ENCODE measurements around the gene KIZ.

Gene KIZ

GRCh38 chr20:21181028-21181427 is 55.1 kb downstream of the KIZ start:
- DNase-seq = no peak

DNA sequence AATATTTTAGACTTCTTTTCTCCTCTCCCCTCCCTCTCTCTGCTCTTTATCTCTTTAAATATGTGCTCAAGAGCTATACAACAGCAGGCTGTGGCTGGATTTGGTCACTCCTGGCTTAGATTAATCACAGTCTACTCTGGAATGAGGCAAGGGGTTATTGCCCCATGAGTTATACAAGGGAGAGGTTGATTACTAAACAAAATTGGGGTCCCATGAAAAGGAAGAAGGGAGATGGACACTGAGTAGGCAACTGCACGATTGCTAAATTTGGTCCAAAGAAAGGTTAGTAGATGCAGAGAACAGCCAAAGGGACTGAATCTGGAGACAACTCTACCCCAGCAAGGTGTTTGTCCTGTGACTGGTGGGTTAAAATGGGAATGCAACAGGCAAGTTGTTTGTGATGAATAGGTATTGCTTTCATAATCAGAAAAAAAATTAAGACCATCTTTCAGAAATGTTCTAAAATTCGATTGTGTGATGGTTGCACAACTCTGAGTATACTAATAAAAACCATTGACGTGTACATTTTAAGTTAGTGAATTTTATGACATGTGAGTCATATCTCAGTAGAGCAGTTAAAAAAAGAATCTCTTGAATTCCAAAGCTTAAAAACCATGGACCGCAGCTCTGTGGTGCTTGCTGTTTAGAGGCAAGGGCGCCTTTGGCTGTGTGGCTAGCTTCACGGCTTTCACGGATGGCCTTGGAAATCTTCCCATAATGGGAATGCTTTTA is 57.1 kb downstream of the KIZ start:
- no peak for DNase-seq

DNA sequence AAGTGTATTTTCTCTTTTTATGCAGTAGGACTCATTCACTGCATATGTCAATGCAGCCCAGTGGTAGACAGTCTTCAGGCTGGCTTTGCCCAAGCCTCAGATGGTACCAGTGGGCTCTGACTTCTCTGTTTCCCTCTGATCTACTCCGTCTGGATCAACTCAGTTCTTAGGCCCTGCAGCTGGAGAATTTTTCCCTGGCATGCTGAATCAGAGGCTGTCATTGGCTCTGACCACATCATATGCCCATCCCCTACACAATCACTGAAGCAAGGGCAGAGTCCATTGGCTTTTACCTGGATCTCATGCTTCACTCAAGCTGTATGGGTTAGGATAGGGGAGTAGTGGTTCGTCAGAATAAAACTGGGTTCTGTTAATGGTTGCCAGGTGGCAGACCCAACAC is 57.8 kb downstream of the KIZ start:
- no peak for DNase-seq

- DNase-seq = no peak
Measured at GRCh38 chr20:21184819-21185218, 58.9 kb downstream of the KIZ start.

DNA sequence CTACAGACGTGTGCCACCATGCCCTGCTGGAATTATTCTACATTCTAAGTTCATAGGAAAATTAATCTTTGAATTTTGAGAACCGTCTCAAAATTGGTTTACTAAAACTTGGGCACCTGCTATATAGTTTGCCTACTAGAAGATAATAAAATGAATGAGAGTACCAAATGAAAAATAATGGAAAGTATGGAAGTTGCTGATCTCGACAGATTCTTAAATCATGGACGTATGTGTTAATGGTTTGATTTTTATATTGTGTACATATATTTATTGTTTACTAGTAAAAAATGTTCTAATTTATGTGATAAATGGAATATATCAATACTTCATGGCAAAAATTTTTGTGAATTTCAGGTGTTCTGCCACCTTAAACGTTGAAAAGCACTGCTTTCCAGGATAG is 60.0 kb downstream of the KIZ start:
- DNase-seq = no peak

GRCh38 chr20:21189761-21190523 is 64.1 kb downstream of the KIZ start:
- DNase-seq = no peak

DNA sequence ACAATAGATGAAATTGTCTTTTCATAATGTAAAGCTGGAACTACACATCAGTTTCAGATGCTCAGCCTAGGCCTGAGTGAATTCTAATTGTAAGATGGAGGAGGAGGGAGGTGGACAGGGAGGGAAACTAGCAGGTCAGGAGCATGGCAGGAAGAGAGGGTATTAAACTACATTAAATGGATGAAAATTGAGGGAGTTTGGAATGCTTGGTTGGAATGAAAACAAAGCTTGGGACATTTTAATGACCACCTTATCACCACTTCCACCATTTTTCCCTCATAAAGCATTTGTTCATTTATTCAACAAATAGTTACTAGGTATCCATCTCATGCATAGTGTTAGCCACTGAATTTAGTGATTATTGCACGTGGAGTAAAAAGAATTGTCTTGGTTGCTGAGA is 65.0 kb downstream of the KIZ start:
- no peak for DNase-seq

DNA sequence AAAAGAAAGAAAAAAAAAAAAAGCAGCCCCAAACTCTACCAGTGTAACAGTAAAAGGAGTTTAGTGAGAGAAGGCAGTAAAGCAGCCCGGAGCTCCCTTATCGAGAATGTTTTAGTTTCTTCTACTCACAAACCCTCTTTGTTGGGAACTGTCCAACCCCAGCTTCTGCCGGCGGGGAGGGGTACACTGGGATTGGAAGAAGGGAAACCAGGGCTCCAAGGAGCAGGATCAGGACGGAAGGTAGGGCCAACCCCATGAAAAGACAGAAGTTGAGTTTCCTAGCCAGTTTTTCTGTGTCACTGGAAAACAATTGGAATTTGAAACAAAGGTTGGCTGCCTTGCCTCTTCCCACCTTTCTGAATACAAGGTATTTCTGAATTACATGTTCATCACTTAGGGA is 66.0 kb downstream of the KIZ start:
- no peak for DNase-seq

- no peak for DNase-seq
Measured at GRCh38 chr20:21202259-21202658, 76.4 kb downstream of the KIZ start.

DNA sequence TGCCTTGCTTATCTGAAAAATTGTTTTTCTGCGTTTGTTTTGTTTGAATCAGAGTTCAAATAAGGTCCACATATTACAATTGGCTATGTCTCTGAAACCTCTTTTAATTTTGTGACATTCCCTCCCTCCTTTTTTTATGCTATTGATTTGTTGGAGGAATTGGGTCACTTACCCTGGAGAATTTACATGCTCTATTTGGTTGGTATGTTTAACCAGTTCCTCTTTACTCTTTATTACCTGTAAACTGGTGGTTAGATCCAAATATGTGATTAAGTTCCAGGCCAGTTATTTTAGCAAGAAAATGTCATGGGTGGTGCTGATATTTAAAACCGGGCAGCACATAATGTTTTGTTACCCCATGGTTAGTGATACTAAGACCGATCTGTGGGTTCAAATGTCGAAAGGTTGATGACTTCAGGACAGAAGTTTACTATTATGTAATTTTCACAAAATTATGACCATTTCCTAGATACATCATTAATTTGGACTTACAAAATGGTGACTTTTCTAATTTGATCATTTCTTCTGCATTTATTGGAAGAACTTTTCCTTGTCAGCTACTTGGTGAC is 77.3 kb downstream of the KIZ start:
- no peak for DNase-seq

DNA sequence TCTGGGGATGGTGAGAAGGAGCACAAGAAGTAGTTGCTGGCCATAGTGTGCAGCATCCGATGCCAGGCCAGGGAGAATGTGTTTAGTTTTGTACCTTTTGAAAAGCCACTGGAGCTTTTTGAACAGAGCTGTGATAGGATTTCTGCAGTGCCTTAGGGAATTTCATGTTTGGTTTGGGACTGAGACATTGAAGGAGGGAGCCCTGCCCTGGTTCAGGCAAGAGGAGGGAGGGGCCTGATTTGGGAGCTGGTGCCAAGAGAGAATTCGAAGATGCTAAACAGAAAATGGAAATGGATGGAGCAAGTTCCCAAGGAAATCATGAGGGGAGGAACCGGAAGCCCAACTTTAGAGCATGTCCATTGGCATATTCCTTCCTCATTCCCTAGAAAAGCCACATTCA is 80.7 kb downstream of the KIZ start:
- no peak for DNase-seq

GRCh38 chr20:21208999-21209398 is 83.1 kb downstream of the KIZ start:
- DNase-seq = no peak

GRCh38 chr20:21209668-21210067 is 83.8 kb downstream of the KIZ start:
- no peak for DNase-seq

- no peak for DNase-seq
Measured at GRCh38 chr20:21213691-21214090, 87.8 kb downstream of the KIZ start.

DNA sequence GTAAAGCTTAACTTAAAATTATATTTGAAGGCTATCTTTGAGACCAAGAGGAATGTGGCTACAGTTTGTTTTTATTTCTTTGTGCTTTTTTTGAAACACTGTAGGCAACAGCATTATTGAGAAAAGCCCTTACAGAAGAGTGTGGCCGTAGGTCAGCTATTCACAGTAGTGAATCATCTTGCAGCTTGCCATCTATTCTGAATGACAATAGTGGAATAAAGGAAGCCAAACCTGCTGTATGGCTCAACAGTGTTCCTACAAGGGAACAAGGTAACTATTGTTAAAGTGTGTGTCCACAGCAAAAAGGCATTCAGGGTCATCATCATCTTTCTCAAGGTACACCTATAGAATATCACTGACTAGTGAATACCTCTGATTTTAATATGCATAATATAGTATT is 88.5 kb downstream of the KIZ start:
- DNase-seq = no peak

DNA sequence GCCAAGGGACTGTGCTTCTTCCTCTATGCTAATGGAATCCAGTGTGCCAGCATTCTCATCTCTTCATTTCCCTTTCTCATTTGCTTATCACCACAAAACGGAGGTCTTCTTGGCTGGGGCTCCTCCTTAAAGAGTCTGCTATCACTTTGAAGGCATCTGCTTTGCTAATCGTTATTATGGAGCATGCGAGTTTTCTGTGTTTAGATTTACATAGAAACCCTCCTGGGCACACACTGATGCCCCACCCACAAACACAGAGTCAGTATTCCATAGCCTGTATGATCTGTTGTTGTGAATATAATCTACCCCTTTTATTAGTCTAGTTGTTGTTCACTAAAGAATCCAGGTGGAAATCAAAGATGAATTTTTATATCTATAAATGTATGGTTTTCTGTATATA is 93.8 kb downstream of the KIZ start:
- DNase-seq = no peak

- DNase-seq = no peak
Measured at GRCh38 chr20:21224217-21224616, 98.3 kb downstream of the KIZ start.

GRCh38 chr20:21225215-21225947 is 99.5 kb downstream of the KIZ start:
- DNase-seq = no peak

- no peak for DNase-seq
Measured at GRCh38 chr20:21228511-21228910, 102.6 kb downstream of the KIZ start.

- DNase-seq = no peak
Measured at GRCh38 chr20:21229163-21229562, 103.3 kb downstream of the KIZ start.

- no peak for DNase-seq
Measured at GRCh38 chr20:21230220-21230619, 104.3 kb downstream of the KIZ start.

DNA sequence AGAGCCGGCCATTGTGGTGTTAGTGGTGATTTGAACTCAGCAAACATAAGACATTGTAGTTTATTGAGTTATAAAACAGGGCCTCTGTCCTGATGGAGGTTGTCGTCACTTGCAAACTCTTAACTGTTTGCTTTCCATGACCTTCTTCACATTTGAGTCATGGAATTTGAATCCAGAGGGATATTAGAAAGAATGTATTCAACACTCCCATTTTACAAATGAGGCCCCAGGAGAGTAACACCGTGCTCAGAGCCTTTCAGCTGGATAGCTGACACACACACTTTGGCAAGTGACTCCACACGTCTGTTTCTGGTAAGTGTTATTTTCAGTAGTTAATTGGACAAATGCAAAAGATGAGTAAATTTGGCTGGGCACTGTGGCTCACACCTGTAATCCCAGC is 104.8 kb downstream of the KIZ start:
- no peak for DNase-seq

DNA sequence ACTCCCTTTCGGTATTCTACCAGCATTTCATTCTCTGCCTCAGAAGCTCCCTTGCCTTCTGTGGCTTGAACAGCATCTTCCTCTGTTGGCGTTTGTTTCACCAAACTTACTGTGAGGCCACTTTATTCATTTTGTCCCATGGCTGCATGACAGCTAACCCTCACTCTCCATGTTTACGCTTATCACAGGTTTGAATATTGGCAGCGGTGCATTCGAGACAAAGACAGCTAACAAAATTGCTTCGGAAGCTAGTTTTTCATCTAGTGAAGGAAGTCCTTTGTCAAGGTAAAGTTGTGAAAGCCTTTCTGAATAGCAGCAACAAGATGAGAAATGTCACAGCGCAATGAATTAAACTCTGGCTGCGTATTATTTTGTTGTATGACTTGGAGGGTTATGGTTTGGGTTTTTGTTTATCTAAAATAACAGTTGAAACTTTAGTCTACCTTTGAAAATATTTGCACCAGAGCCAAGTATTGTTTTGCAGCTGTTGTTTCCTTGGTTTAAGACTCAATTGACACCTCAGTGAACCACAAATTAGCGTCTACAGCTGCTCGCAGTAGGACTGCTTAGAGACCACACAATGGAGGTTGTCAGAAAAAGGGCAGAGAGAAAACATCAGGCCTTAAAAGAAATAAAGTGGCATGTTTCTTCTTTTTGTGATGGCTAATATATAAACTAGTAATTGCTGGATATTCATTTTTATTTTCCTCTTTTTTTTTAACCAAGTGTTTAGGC is 106.8 kb downstream of the KIZ start:
- no peak for DNase-seq
